Aorta (tissue), 5 donors: ENCODE measurements around the gene FAM219A. TPM values are rescaled to one million over a fixed set of nuclear protein-coding genes. Genes with fewer than 3 reads are reported as not detected.
"Not testable (repeated sequence)": the region's sequence is repeated elsewhere in the genome, so short reads cannot be mapped to it uniquely, and the experiment has no call there.

Experiments
- ATAC-seq: fragments of 200-7000 bp; cut with Tn5 transposase; one replicate; pipeline ENCODE4 v1.9.1; 2022; ENCODE audit warnings: moderate library complexity; ENCODE audit not compliant: low FRiP score
- DNase-seq, 2 donors: peaks; one replicate each; pipeline ENCODE4 v3.0.0-alpha.2; 2020
- H3K27ac ChIP-seq, 2 donors: one replicate each; pipeline ENCODE4 v1.5.1; 2013; ENCODE audit warnings: low read length in 2 of 2, mild to moderate bottlenecking in 2 of 2, moderate library complexity in 2 of 2, control low read depth in 1 of 2, inconsistent platforms in 1 of 2, low read depth in 1 of 2
- H3K27me3 ChIP-seq, 2 donors: one replicate each; pipeline ENCODE4 v1.6.1; 2013; ENCODE audit warnings: control low read depth in 1 of 2, low read length in 1 of 2, mild to moderate bottlenecking in 1 of 2, moderate library complexity in 1 of 2; ENCODE audit not compliant: insufficient read depth in 2 of 2, control insufficient read depth in 1 of 2
- H3K36me3 ChIP-seq, 2 donors: one replicate each; pipeline ENCODE4 v1.6.1; 2013; ENCODE audit warnings: control low read depth in 1 of 2, low read length in 1 of 2, mild to moderate bottlenecking in 1 of 2; ENCODE audit not compliant: insufficient read depth in 2 of 2, control insufficient read depth in 1 of 2
- H3K4me1 ChIP-seq, 2 donors: one replicate each; pipeline ENCODE4 v1.6.1; 2013; ENCODE audit warnings: low read length in 2 of 2, control low read depth in 1 of 2, mild to moderate bottlenecking in 1 of 2, moderate library complexity in 1 of 2; ENCODE audit not compliant: insufficient read depth in 2 of 2, control insufficient read depth in 1 of 2
- H3K4me3 ChIP-seq, 2 donors: one replicate each; pipeline ENCODE4 v1.5.1; 2013; ENCODE audit warnings: low read length in 2 of 2, control low read depth in 1 of 2, mild to moderate bottlenecking in 1 of 2
- H3K9me3 ChIP-seq: one replicate; pipeline ENCODE4 v1.6.1; 2013; ENCODE audit warnings: mild to moderate bottlenecking, low read length; ENCODE audit not compliant: control insufficient read depth
- WGBS, 2 donors: extraction: QIAGEN DNeasy Blood & Tissue Kit; methylation state at CpG; one replicate each; pipeline ENCODE4 v1.1.7; 2013; 5-methylcytosine and 5-hydroxymethylcytosine counted together
- intact Hi-C, 2 donors: fragments of 100-400 bp; cut with DNase I; formaldehyde crosslinking; loops; one replicate each; pipeline versions ENCODE4 v1.14.2 to v1.15.0; 2022
- polyA plus RNA-seq, 2 donors: library from polyadenylated mRNA; stranded (reverse); fragments of 200-250 nt; gene quantifications; one replicate each; pipeline ENCODE4 v1.2.3, GENCODE V29; 2013
- total RNA-seq, 2 donors: library from RNA; stranded (reverse); fragmentation: NEBNext Ultra II Directional; extraction: Animal tissue kit (Norgen Biotek cat#: 25700); gene quantifications; one replicate each; pipeline ENCODE4 v1.2.1, GENCODE V29; 2021
- donor health status: healthy with polysubstance abuse.
- donor health status: Bipolar disorder and iron deficiency.
- donor health status: DM: no; HTN: no; CAD: no.
- donor health status: DM: no; HTN: no; CAD: no.
- donor health status: DM: yes; HTN: yes; CAD: no.

The FAM219A gene
- total and polyA plus RNA-seq, 4 donors: 10.1 to 48.0 (median 27.3) TPM

DNA sequence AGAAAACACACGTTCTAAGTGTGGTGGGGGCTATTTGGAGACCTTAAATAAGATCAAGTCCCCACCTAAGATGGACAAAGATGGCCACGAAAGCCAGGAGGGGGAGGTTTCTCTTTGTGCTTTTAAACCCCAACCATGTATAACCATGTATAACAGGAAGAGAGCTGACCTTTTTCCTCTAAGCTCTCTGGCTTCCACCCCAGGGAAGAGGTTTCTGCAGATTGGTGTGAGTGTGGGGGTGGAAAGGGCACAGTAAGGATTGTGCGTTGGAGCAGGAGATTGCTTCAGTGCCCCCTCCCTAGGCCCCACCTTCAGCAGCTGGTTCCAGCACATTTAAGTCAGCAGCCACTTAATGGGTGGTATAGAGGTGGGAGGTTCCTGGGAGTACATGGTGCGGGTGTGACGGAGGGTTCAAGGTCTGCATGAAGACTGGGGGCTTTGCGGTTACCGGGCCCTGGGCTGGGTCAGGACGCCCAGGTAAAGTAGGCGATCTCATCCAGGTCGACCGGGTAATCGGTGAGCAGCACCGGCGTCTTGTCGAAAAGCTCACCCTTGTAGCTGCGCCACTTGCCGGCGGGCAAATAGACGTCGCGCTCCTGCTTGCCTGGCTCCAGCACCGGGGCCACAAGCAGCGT, 87.9 kb downstream of the FAM219A start:
- Histone ChIP-seq H3K36me3 (peaks cover 0 to 2% of the 10 kb centered on the region in 2 donors), H3K27ac (no peak overlapping the region), H3K4me1 (no peaks in the 10 kb centered on the region), H3K4me3 (no peak overlapping the region), H3K9me3 (no peaks in the 10 kb centered on the region), H3K27me3 (no peaks in the 10 kb centered on the region)
- DNase-seq (no peak), ATAC-seq (no peak)
- intact Hi-C loops: no loop called here
- WGBS, 2 donors: 81 to 82% methylated on average over 23 of the region's 23 CpGs

GRCh38 chr9:34369636-34370035, 88.7 kb downstream of the FAM219A start:
- Histone ChIP-seq H3K9me3 (no peaks in the 10 kb centered on the region), H3K27me3 (no peaks in the 10 kb centered on the region), H3K4me1 (no peaks in the 10 kb centered on the region), H3K27ac (no peak overlapping the region), H3K4me3 (no peak overlapping the region), H3K36me3 (peaks cover 0 to 2% of the 10 kb centered on the region in 2 donors)
- DNase-seq: no peak
- WGBS, 2 donors: 93 to 94% methylated on average over 4 of the region's 4 CpGs
- intact Hi-C loops: no loop called here
- ATAC-seq: no peak

GRCh38 chr9:34368796-34369195, 89.6 kb downstream of the FAM219A start:
- H3K4me3 ChIP-seq, H3K27me3 ChIP-seq, intact Hi-C loops, H3K9me3 ChIP-seq, H3K36me3 ChIP-seq, ATAC-seq, DNase-seq, H3K4me1 ChIP-seq, H3K27ac ChIP-seq: not testable (repeated sequence)
- 95 to 97% methylated on average over 5 of the region's 5 CpGs for WGBS, 2 donors

- DNase-seq, H3K4me1 ChIP-seq, H3K36me3 ChIP-seq, H3K27ac ChIP-seq, H3K27me3 ChIP-seq, intact Hi-C loops, H3K4me3 ChIP-seq, H3K9me3 ChIP-seq, ATAC-seq: not testable (repeated sequence)
- WGBS, 2 donors: 96 to 98% methylated on average over 3 of the region's 3 CpGs
Observed at GRCh38 chr9:34367751-34368410, 90.5 kb downstream of the FAM219A start.

- intact Hi-C loops: no loop called here
- peaks cover 0 to 2% of the 10 kb centered on the region in 2 donors for H3K36me3 ChIP-seq
- no peaks in the 10 kb centered on the region for H3K4me1 ChIP-seq
- 88 to 95% methylated on average over 2 of the region's 2 CpGs for WGBS, 2 donors
- H3K27me3 ChIP-seq: no peaks in the 10 kb centered on the region
- H3K27ac ChIP-seq: no peak overlapping the region
- no peak for ATAC-seq
- H3K9me3 ChIP-seq: no peaks in the 10 kb centered on the region
- no peak for DNase-seq
- H3K4me3 ChIP-seq: no peak overlapping the region
Observed at GRCh38 chr9:34366365-34366764, 92.0 kb downstream of the FAM219A start.

- intact Hi-C loops: no loop called here
- H3K4me3 ChIP-seq: no peak overlapping the region
- no peak for DNase-seq
- no peak overlapping the region for H3K27ac ChIP-seq
- WGBS, 2 donors: 67 to 72% methylated on average over 2 of the region's 2 CpGs
- H3K4me1 ChIP-seq: no peaks in the 10 kb centered on the region
- H3K36me3 ChIP-seq: no peaks in the 10 kb centered on the region
- ATAC-seq: no peak
- H3K27me3 ChIP-seq: no peaks in the 10 kb centered on the region
- H3K9me3 ChIP-seq: no peaks in the 10 kb centered on the region
Observed at GRCh38 chr9:34365282-34365681, 93.1 kb downstream of the FAM219A start.

DNA sequence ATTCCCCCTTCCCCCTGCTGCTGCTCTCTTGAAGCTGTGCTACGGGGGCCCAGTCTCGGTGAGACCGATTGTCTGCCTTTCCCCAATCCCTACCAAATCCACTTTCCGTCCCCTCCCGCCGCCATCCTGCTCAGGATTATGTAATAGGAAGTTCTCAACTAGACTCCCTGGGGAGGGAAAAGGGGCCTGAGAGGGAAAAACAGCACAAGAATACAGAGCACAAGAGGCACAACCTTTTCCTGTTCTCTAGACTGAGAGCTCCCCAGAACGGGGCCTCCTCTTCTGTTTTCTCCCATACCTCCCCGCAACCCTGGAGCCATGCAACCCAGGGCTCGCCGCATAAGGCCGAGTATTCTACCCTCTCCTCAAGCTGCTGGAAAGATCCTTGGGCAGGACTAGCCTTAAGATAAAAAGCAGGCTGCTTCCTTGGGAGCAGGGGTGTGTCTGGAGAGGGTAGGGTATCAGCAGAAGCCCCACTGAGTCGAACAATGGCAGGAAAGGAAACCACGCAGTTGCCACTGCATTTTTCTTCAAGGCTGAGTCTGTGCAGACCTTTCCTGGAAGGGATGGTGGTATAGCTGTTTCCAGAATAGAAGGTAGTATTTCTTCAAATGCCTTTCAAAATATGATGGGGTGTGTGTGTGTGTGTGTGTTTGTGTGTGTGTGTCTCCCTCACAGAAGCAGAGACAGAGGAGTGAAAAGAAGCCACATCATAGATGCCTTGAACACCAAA, 94.6 kb downstream of the FAM219A start:
- no peaks in the 10 kb centered on the region for H3K36me3 ChIP-seq
- no peaks in the 10 kb centered on the region for H3K9me3 ChIP-seq
- DNase-seq (no peak), ATAC-seq (peak; percentile 56)
- H3K27ac ChIP-seq: no peak overlapping the region
- H3K4me3 ChIP-seq: no peak overlapping the region
- intact Hi-C loops: no loop called here
- whole genome bisulfite sequencing, 2 donors: 78 to 79% methylated on average over 13 of the region's 13 CpGs
- no peaks in the 10 kb centered on the region for H3K4me1 ChIP-seq
- H3K27me3 ChIP-seq: no peaks in the 10 kb centered on the region

- Histone ChIP-seq H3K4me3 (no peak overlapping the region), H3K27me3 (no peaks in the 10 kb centered on the region), H3K27ac (no peak overlapping the region), H3K9me3 (no peaks in the 10 kb centered on the region), H3K4me1 (no peaks in the 10 kb centered on the region), H3K36me3 (no peaks in the 10 kb centered on the region)
- WGBS, 2 donors: 94 to 96% methylated on average over 4 of the region's 4 CpGs
- intact Hi-C loops: no loop called here
- ATAC-seq (no peak), DNase-seq (no peak)
Observed at GRCh38 chr9:34362614-34363214, 95.7 kb downstream of the FAM219A start.
